K562 (cell line): ENCODE data around the gene GON4L. TPM values are rescaled to one million over a fixed set of nuclear protein-coding genes. Genes with fewer than 3 reads are reported as not detected.
"Not testable (repeated sequence)": the region's sequence is repeated elsewhere in the genome, so short reads cannot be mapped to it uniquely, and the experiment has no call there.

ENCODE experiments used
- ATAC-seq: fragments of 200-7000 bp; cut with Tn5 transposase; 3 replicates; pipeline ENCODE4 v1.9.1; 2020; ENCODE audit warnings: moderate library complexity
- BruUV-seq: library from RNA; stranded (reverse); fragments of 400-500 nt; replicated peaks from 2 replicates; lab custom pipeline; 2021; lab: Mats Ljungman, UMichigan
- CTCF ChIA-PET: fragments of 300-600 bp; formaldehyde crosslinking; extraction: SDS; loops from one replicate; lab custom pipeline; 2021; ENCODE audit warnings: low intra/inter-chr PET ratio; lab: Yijun Ruan, JAX
- POLR2A ChIA-PET: fragments of 300-600, 350-650 bp; sonication (Branson Sonifier 250); formaldehyde crosslinking; extraction: SDS; loops from one replicate; lab custom pipeline; 2021; ENCODE audit warnings: antibody characterized with exemption, inconsistent platforms; lab: Yijun Ruan, JAX
- DNase-seq, 4 experiments: peaks; one replicate each; pipeline versions ENCODE4 v3.0.0 to v3.0.0-alpha.2; 2011 to 2018; ENCODE audit warnings: low spot score in 3 of 4, mixed read lengths in 3 of 4; ENCODE audit errors: extremely low read depth in 1 of 4
- FAIRE-seq: peaks from 2 replicates; lab custom pipeline; 2011; peaks lifted over from hg19 to GRCh38; lab: Jason Lieb, UNC
- H2AFZ ChIP-seq: 2 replicates; pipeline ENCODE4 v1.6.0; 2011; ENCODE audit warnings: low read depth, low read length, control low read depth, inconsistent platforms
- H3K27ac ChIP-seq: fragments of 200-600 bp; 3 replicates; pipeline ENCODE4 v1.8.0; 2011; ENCODE audit warnings: low read depth, mild to moderate bottlenecking, control low read depth, inconsistent platforms, low read length, moderate library complexity, mixed read lengths; ENCODE audit errors: extremely low read depth
- H3K27me3 ChIP-seq, 2 experiments: fragments of 300-600 bp in 1 of 2; 2 replicates in 1 of 2; 3 replicates in 1 of 2; pipeline versions ENCODE4 v1.6.0 to v1.8.0; 2011; ENCODE audit warnings: inconsistent platforms in 2 of 2, low read length in 2 of 2, mild to moderate bottlenecking in 1 of 2, mixed read lengths in 1 of 2, moderate library complexity in 1 of 2; ENCODE audit not compliant: control insufficient read depth in 2 of 2, insufficient read depth in 2 of 2
- H3K36me3 ChIP-seq: fragments of 300-600 bp; 3 replicates; pipeline ENCODE4 v1.8.0; 2011; ENCODE audit warnings: mild to moderate bottlenecking, low read length, inconsistent platforms; ENCODE audit not compliant: control insufficient read depth, insufficient read depth
- H3K4me1 ChIP-seq, 2 experiments: fragments of 200-600 bp in 1 of 2; replicated peaks in 1 of 2; 2 replicates in 1 of 2; 3 replicates in 1 of 2; pipeline versions ENCODE4 v1.5.1 to v1.8.0; 2011; ENCODE audit warnings: inconsistent platforms in 2 of 2, low read length in 2 of 2, mild to moderate bottlenecking in 1 of 2, mixed read lengths in 1 of 2, moderate library complexity in 1 of 2; ENCODE audit not compliant: control insufficient read depth in 2 of 2, insufficient read depth in 2 of 2
- H3K4me2 ChIP-seq: 2 replicates; pipeline ENCODE4 v1.6.1; 2011; ENCODE audit warnings: low read length, control low read depth, inconsistent platforms, mixed read lengths; ENCODE audit not compliant: insufficient read depth
- H3K4me3 ChIP-seq: fragments of 200-600 bp; sonication (generic), shearing (Covaris generic); 2 replicates; pipeline ENCODE4 v1.5.1; 2016; ENCODE audit warnings: control low read depth, inconsistent platforms
- H3K79me2 ChIP-seq: fragments of 200-600 bp; 3 replicates; pipeline ENCODE4 v1.8.0; 2011; ENCODE audit warnings: low read length, inconsistent platforms; ENCODE audit not compliant: control insufficient read depth, insufficient read depth
- H3K9ac ChIP-seq, 2 experiments: 2 replicates each; pipeline versions ENCODE4 v1.6.0 to v1.6.1; 2011; ENCODE audit warnings: low read depth in 2 of 2, low read length in 2 of 2, control low read depth in 1 of 2, inconsistent platforms in 1 of 2, mild to moderate bottlenecking in 1 of 2, mixed read lengths in 1 of 2; ENCODE audit not compliant: insufficient read depth in 1 of 2
- H3K9me1 ChIP-seq: one replicate; pipeline ENCODE4 v1.6.0; 2011; ENCODE audit warnings: inconsistent platforms, mild to moderate bottlenecking, low read length, moderate library complexity; ENCODE audit not compliant: control insufficient read depth, insufficient read depth
- H3K9me3 ChIP-seq: replicated peaks from 2 replicates; pipeline ENCODE4 v1.5.1; 2011; ENCODE audit warnings: low read depth, low read length, inconsistent platforms; ENCODE audit not compliant: control insufficient read depth, insufficient read depth
- H4K20me1 ChIP-seq: replicated peaks from 2 replicates; pipeline ENCODE4 v1.6.1; 2011; ENCODE audit warnings: low read length, inconsistent platforms, mixed read lengths; ENCODE audit not compliant: control insufficient read depth, insufficient read depth
- C11orf30 ChIP-seq: fragments of 450-650 bp; IDR thresholded peaks from 2 replicates; pipeline ENCODE4 v1.6.1; 2016; ENCODE audit warnings: low read depth, mild to moderate bottlenecking
- HDGF ChIP-seq: fragments of 450-650 bp; IDR thresholded peaks from 2 replicates; pipeline ENCODE4 v1.6.1; 2016
- YBX1 ChIP-seq: fragments of 450-650 bp; IDR thresholded peaks from 2 replicates; pipeline ENCODE4 v1.7.1; 2016; ENCODE audit warnings: mild to moderate bottlenecking
- ZKSCAN1 ChIP-seq: fragments of 150-350 bp; IDR thresholded peaks from 2 replicates; pipeline ENCODE4 v1.6.1; 2016; ENCODE audit warnings: low read depth, low read length
- WGBS: fragments of 100-300 bp; shearing (Covaris generic); methylation state at CpG from one replicate; pipeline ENCODE4 v1.1.6; 2016; ENCODE audit warnings: low coverage, mixed read lengths; ENCODE audit not compliant: insufficient coverage; ENCODE audit errors: missing lambda C conversion rate; 5-methylcytosine and 5-hydroxymethylcytosine counted together
- in situ Hi-C: fragments of 300-500 bp; cut with MboI; formaldehyde crosslinking; loops from 4 replicates; pipeline ENCODE4 v1.15.0; 2018; ENCODE audit warnings: inconsistent platforms, mixed read lengths
- intact Hi-C: fragments of 100-400 bp; cut with micrococcal nuclease; formaldehyde crosslinking; loops from 2 replicates; pipeline ENCODE4 v1.14.2; 2022
- polyA plus RNA-seq, 8 experiments: library from polyadenylated mRNA; depleted of rRNA in 4 of 8; stranded (reverse) in 5 of 8; unstranded in 3 of 8; fragments of >200 nt; fragmentation: Nextera tagmentation in 2 of 8; fragmentation: Illumina TruSeq in 1 of 8; extraction: Ambion mirVana in 2 of 8; extraction: Trizol in 1 of 8; gene quantifications; 2 replicates each; pipeline versions ENCODE4 v1.2.1 to v1.2.3, GENCODE V29; 2011 to 2014; ENCODE audit warnings: inconsistent platforms in 1 of 8, missing spikeins in 1 of 8
- total RNA-seq, 7 experiments: library from RNA; depleted of rRNA in 6 of 7; stranded (reverse); fragments of >200 nt in 6 of 7; fragmentation: Illumina TruSeq in 2 of 7; extraction: Trizol in 2 of 7; gene quantifications; 2 replicates each; pipeline versions ENCODE4 v1.2.1 to v1.2.3, GENCODE V29; 2011 to 2021; ENCODE audit warnings: low replicate concordance in 1 of 7

The GON4L gene
- total and polyA plus RNA-seq, 9 of the 15 experiments (the other 6 are each of a cell fraction or from before 2014, with no cell fraction given) = 20.2 to 47.4 (median 33.6) TPM

GRCh38 chr1:155706139-155706538 is 150.9 kb downstream of the GON4L start:
- ATAC-seq (no peak), FAIRE-seq (no peak), DNase-seq (no peak)
- intact Hi-C loops = no loop called here
- TF ChIP-seq YBX1 = no peak
- TF ChIP-seq ZKSCAN1 = peak; percentile 73; the same call in 1 of the 2 replicates
- no peak for TF ChIP-seq C11orf30
- TF ChIP-seq HDGF = no peak
- Histone ChIP-seq H3K36me3 (peaks cover 30% of the 10 kb centered on the region; the same call in 2 of the 3 replicates), H3K4me1 (no peaks in the 10 kb centered on the region; a peak in 1 of 5 replicates), H3K4me2 (no peak overlapping the region), H4K20me1 (no peaks in the 10 kb centered on the region), H2AFZ (no peak overlapping the region), H3K27me3 (no peaks in the 10 kb centered on the region), H3K9me1 (no peaks in the 10 kb centered on the region), H3K27ac (no peak overlapping the region), H3K4me3 (no peak overlapping the region), H3K9ac (no peak overlapping the region), H3K9me3 (0 out of 2 replicates have a peak, but pooled peaks cover 2% of the 10 kb centered on the region), H3K79me2 (peaks cover 83% of the 10 kb centered on the region)
- in situ Hi-C loops = no loop called here
- POLR2A ChIA-PET = interaction anchor here (0.5 to 1.3 kb wide), 3 partner anchors 12 to 57 kb away, joined by 3 read pairs; no protein-coding TSS in a partner anchor
- CTCF ChIA-PET = no interaction called here
- WGBS = 91% methylated on average over 5 of the region's 5 CpGs
- no TSS peak for BruUV-seq

DNA sequence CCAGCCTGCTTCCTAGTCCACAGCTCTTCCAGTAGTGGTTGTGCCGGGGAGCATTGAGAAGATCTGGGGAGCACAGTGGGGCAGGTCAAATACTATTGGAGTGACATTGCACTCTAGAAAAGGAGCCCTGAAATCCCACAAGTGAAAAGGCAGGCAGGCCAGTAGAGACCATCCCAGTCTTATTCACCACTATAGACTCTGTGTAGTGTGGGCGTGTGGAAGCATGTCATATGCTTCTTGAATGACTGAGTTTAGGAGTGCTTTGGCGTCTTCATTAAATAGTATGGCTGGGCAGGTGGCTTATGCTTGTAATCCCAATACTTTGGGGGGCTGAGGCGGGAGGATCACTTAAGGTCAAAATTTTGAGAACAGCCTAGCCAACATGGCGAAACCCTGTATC is 152.6 kb downstream of the GON4L start:
- H3K9me3 ChIP-seq, in situ Hi-C loops, H3K4me3 ChIP-seq, H4K20me1 ChIP-seq, FAIRE-seq, H3K4me1 ChIP-seq, H3K9me1 ChIP-seq, H3K4me2 ChIP-seq, H3K27me3 ChIP-seq, BruUV-seq, DNase-seq, CTCF ChIA-PET, H3K9ac ChIP-seq, intact Hi-C loops, H2AFZ ChIP-seq, H3K27ac ChIP-seq: not testable (repeated sequence)
- H3K36me3 ChIP-seq = peaks cover 19% of the 10 kb centered on the region; the same call in 2 of the 3 replicates
- peaks cover 86% of the 10 kb centered on the region for H3K79me2 ChIP-seq
- peak; percentile 16; the same call in 1 of the 3 replicates for ATAC-seq
- 90% methylated on average over 4 of the region's 5 CpGs for WGBS
- POLR2A ChIA-PET = interaction anchor here (1.3 kb wide), 1 partner anchor 11 kb away, joined by 3 read pairs; no protein-coding TSS in a partner anchor
